NCI-H1092 (cell line): ENCODE measurements around the gene PATJ.
"Not testable (repeated sequence)": the region's sequence is repeated elsewhere in the genome, so short reads cannot be mapped to it uniquely, and the experiment has no call there.

Experiments
- DNase-seq: peaks from one replicate; lab custom pipeline; 2025; lab: John Stamatoyannopoulos, UW

PATJ gene

GRCh38 chr1:62100442-62100841 is 358.2 kb downstream of the PATJ start:
- no peak for DNase-seq

DNA sequence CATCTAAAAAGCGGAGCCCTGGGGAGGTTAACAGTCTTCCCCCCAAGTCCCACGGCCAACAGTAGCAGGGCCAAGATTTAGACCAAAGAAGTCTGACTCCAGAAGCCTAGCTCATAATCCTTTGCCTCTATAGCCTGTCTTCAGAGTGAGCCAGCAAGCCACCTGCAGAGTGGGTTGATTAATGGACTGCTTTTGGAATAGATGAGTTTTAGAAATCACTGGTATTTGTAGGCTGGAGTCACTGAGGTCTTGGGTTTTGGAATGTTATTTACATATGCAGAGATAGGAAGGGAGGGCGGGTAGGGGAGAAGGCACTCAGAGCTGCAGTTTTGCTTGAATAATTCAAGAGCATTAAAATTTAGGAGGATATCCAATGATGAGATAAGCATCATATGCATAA is 361.6 kb downstream of the PATJ start:
- no peak for DNase-seq

GRCh38 chr1:62107923-62108322 is 365.6 kb downstream of the PATJ start:
- no peak for DNase-seq

DNA sequence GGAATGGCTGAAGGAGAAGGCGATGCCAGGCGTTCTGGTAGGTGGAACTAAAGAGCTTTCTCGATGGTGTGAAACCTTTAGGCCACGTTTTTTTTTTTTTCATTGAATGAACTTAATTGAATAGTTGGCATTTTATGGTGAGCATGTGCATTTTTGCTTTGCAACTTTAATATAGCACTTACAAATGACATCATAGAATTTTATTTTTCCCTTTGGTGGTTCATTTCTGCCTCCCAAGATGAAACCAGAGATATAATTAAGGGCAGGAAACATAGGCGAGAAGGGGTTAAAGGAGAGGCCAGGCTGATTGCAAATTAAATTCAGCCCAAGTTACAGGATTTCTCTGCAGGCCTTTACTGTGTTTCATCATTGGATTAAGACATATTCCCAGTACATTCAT is 366.8 kb downstream of the PATJ start:
- DNase-seq: no peak

GRCh38 chr1:62110198-62110817 is 368.0 kb downstream of the PATJ start:
- no peak for DNase-seq

DNA sequence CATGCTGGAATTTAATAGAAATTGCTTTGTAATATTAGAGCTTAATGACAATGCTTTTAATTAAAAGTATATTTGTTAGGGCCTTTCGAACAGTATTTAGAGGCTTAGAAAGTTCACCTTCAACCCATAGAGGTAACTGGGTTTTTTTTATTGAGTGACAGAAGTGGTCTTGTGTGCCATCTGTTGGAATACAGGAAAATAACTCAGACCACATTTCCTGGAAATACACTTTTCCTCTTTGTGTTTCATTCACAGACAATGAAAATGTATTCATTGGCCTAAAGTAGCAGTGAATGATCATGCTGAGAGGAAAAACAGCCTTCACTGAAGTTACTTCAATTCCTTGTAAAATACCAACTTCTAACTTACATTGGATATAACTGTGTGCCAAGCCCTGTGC is 368.8 kb downstream of the PATJ start:
- DNase-seq: no peak

- DNase-seq: no peak
Measured at GRCh38 chr1:62113507-62113906, 371.2 kb downstream of the PATJ start.

DNA sequence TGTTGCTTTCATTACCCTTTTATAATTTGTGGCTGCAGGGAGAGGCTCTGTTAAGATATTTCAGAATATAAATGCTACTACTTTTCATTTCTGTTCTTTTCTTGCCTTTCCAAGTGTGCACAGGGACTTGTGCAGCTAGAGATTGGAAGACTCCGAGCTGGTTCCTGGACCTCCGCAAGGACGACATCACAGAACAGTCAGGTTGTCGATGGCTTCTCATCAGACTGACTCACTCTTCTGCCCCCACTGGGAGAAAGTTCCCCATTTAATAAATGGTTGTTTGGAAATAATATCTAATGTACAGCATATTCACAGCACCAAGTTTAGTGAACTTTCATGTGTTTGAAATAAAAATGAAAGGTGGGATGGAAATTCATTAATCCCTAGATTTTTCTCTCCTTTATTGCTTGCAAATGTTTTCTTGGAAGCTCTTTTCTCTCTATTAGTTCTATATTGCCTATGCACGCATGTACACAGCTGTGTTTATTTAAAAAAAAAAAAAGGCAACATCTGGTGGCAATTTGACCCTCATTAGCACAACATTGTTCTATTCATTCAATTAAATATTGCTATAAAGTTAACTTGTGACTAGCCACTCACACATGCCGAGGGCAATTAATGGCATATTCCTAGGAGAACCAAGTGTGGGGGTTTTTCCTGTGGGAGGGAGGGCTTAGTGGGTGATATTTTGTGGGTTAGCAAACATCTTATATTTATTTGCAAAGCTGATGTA is 374.9 kb downstream of the PATJ start:
- no peak for DNase-seq

GRCh38 chr1:62126579-62127290 is 384.5 kb downstream of the PATJ start:
- no peak for DNase-seq

- no peak for DNase-seq
Measured at GRCh38 chr1:62128745-62129144, 386.5 kb downstream of the PATJ start.

DNA sequence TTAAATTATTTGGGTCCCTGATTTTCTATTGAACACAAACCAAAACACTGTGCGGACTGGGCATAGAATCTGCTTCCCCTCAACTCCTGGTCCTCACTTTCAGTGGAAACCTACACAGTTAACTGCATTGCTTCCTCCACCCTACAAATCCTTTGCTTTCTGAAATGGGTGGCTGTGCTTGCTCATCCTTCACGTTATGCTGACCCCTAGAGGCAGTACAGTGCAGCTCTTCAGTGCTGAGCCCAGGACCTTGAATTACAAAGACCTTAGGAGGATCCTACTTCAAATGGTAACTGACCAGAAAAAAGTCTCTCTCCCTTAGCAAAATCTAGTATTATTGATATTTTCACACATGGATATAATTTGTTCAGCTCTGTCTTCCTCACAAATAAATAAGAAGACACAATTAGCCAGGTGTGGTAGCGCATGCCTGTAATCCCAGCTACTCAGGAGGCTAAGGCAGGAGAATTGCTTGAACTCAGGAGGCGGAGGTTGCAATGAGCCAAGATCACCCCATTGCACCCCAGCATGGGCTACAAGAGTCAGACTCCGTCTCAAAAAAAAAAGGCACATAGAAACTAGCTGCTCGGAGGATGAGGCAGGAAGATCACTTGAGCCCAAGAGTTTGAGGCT is 388.9 kb downstream of the PATJ start:
- peak; percentile 9 for DNase-seq

DNA sequence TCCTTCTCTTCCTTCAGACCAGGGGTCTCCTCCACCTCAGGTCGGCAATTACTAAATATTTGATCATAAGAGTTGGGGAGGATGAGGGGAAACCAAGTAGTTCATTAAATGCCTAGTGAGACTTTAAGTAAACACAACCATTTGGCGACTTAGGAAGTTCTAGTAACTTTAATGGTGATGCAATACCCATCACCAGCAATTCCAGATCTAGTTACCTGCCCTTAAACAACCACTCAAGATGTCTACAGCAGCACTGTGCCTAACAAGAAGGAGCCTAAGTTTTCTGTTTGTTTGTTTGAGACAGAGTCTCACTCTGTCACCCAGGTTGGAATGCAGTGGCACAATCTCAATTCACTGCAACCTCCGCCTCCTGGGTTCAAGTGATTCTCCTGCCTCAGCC is 395.7 kb downstream of the PATJ start:
- DNase-seq: no peak

DNA sequence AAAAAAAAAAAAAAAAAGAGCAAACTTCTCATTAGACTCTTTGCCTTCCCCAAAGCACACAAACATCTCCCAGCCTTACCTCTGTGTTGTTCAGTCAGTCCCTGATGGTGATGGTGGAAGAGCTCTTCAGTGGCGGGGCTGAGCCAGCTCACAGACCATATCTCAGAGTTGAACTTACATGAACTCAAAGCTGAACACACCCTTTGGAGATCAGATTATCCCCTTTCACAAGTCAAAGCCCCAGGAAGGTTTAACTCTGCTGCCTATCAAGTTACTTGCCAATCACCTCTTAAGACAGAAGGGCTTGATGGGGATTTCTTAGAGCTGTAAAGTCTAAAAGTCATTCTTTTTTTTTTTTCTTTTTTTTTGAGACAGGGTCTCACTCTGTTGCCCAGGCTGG is 397.1 kb downstream of the PATJ start:
- DNase-seq: no peak

DNA sequence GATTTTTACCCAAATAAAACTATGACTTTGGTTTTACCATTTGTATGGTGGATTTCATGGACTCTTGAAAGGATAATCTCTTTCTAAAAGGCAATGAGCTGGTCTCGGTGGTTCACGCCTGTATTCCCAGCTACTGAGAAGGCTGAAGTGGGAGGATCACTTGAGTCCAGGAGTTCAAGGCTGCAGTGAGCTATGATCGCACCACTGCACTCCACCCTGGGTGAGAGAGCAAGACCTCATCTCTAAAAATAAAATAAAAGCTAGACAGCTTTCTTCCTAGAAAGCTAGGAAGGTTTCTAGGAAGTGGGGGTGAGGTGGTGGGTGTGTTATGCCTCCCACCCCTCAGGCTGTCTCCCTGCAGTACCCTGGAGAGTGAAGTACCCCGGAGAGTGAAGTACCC is 398.4 kb downstream of the PATJ start:
- DNase-seq: no peak

- DNase-seq: no peak
Measured at GRCh38 chr1:62142496-62142895, 400.2 kb downstream of the PATJ start.

- peak; percentile 2 for DNase-seq
Measured at GRCh38 chr1:62144238-62144831, 402.1 kb downstream of the PATJ start.

DNA sequence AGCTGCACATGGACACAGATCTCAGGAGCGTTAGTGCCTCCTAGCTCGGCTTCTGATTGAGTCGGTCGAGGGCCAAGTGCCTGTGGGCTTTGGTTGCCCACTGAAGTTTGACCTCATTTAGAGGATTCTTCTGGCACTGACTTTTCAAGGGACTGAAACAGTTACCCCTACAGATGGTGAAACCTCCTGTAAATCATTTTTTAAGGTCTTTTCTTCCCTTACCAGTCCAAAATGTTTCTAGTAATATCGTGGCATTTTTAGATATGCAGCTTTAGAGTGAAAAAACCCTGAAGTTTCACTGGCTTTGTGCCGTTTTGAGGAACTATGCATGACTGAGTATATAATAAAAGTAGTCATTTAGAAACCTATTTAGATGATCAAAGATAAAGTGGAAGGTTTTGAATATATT is 417.7 kb downstream of the PATJ start:
- no peak for DNase-seq

- DNase-seq: no peak
Measured at GRCh38 chr1:62161711-62162110, 419.4 kb downstream of the PATJ start.

- not testable (repeated sequence) for DNase-seq
Measured at GRCh38 chr1:62170380-62170779, 428.1 kb downstream of the PATJ start.

- DNase-seq: peak; percentile 11
Measured at GRCh38 chr1:62175568-62176179, 433.4 kb downstream of the PATJ start.

GRCh38 chr1:62176597-62177312 is 434.5 kb downstream of the PATJ start:
- DNase-seq: no peak
